ENCODE measurements around the gene FTSJ1.
"Not testable (repeated sequence)": the region's sequence is repeated elsewhere in the genome, so short reads cannot be mapped to it uniquely, and the experiment has no call there.

FTSJ1 gene

DNA sequence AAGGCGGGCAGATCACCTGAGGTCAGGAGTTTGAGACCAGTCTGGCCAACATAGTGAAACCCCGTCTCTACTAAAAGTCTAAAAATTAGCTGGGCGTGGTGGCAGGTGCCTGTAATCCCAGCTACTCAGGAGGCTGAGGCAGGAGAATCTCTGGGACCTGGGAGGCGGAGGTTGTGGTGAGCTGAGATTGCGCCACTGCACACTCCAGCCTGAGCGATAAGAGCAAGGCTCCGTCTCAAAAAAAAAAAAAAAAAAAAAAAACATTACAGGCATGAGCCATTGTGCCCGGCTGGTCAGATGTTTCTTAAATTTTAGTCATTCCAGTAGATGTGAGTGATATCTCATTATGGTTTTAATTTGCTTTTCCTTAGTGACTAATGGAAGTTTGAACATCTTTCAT lies 49.9 kb downstream of the FTSJ1 start:
- DNase-seq (ENCODE audit: low read depth) = not testable (repeated sequence)

GRCh38 chrX:48530736-48531135 lies 54.7 kb downstream of the FTSJ1 start:
- no peak for DNase-seq (ENCODE audit: low read depth)

DNA sequence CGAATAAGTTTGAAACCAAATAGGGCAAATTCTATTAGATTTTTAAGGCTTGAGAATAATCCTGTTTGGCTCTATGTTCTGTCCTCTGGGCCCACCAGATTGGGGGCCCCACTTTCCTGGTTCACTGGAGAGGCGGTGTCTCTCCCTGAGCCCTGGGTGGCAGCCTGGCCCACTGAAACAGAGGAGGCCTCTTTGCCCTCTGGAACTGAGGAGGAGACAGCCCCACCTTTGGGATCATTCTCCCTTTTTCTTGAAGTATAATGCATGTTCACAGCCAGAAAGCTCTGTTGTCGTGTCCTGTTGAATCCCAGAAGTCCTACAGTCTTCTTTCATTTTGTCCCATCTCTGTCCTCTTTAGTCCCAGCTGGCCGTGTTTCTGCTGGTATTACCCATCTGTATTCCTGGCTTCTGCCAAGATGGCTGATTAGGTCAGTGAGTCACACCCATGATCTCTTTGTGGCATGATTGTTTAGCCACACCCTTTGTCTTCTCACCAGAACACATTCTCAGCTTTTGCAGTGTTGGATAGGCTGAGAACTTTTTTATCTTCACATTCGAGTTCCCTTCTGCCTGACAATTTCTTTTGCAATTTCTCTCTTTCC lies 55.5 kb downstream of the FTSJ1 start:
- DNase-seq (ENCODE audit: low read depth) = no peak

DNA sequence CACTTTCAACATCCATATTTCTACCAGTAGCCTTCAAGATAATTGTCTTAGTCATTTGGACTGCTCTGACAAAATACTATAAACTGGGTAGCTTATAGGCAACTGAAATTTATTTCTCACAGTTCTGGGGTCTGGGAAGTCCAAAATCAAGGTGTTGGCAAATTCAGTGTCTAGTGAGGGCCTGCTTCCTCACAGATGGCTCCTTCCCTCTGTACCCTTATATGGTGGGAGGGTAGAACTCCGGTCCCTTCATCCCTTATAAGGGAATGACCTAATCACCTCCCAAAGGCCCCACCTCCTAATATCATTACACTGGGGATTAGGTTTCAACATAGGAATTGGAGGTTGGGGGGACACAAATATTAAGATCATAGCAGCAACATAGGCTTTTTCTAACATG lies 56.2 kb downstream of the FTSJ1 start:
- DNase-seq (ENCODE audit: low read depth) = no peak

- DNase-seq (ENCODE audit: low read depth) = no peak
These were observed 57.2 kb downstream of the FTSJ1 start for GRCh38 chrX:48533165-48533564.

All from activated T-helper 1 cell treated with Interleukin-2 at 50 U/mL for 16 hours (primary cell).